ENCODE measurements around the gene POLE2. TPM values are rescaled to one million over a fixed set of nuclear protein-coding genes. Genes with fewer than 3 reads are reported as not detected.
"Not testable (repeated sequence)": the region's sequence is repeated elsewhere in the genome, so short reads cannot be mapped to it uniquely, and the experiment has no call there.

Gene POLE2, protein sequence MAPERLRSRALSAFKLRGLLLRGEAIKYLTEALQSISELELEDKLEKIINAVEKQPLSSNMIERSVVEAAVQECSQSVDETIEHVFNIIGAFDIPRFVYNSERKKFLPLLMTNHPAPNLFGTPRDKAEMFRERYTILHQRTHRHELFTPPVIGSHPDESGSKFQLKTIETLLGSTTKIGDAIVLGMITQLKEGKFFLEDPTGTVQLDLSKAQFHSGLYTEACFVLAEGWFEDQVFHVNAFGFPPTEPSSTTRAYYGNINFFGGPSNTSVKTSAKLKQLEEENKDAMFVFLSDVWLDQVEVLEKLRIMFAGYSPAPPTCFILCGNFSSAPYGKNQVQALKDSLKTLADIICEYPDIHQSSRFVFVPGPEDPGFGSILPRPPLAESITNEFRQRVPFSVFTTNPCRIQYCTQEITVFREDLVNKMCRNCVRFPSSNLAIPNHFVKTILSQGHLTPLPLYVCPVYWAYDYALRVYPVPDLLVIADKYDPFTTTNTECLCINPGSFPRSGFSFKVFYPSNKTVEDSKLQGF
- 10 to 100 TPM; 43.1 to 44.4 TPM for total RNA-seq

DNA sequence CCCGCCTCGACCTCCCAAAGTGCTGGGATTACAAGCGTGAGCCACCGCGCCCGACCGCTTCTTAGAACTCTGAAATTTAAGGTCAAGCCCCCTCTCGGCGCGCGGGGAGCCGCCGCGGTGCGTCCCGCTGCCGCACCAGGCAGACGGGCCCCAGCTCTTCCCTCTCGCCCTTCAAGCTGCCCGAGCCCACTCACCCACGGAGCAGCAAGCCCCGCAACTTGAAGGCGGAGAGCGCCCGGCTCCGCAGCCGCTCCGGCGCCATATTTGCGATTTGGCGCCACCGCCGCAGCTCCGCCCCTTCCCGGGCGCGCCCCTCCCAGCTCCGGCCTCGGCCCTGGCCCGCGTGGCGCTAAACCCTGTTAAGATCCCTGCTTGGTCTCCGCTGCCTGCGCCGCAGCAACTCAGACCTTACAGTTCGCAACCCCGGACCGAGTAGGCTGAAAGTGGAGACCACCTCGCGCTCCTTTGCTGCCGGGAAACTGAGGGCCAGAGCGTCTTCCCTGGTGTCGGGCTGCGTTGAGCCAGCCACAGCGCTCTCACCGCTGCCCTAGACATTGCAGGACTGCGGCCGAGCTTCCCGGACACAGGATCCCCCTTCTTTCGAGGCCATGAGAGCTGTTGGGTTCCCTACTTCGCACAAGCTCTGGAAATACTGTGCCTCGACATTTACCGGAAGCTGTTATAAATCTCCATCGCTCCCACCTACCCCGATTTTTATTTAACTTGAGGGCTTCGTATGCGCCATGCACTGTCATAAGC lies at the start of gene POLE2:
Gene POLE2 (minus strand): TSS at position 273 of the 759 bp plus-strand sequence. CDS start 11 bp downstream, at position 262.
- POLR2A ChIA-PET = interaction anchor here (0.6 to 2.2 kb wide), 5 partner anchors 8 to 266 kb away, joined by 3 to 20 read pairs (median 4); partner anchors contain the start of genes KLHDC2, MGAT2 and RPL36AL
- CTCF ChIA-PET = interaction anchor here (1.3 kb wide), 1 partner anchor 68 kb away, joined by 3 read pairs; the partner anchor contains the start of genes MGAT2 and RPL36AL

DNA sequence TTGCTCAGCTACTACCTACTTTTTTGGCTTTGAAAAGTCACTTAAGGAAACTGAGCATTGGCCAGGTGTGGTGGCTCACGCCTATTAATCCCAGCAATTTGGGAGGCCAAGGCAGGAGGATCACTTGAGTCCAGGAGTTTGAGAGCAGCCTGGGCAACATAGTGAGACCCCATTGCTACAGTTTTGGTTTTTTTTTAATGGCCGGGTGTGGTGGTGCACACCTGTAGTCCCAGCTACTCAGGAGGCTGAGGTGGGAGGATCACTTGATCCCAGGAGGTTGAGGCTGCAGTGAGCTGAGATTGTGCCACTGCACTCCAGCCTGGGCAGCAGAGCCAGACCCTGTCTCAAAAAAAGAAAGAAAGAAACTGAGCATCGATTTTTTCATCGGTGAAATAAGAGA lies 47.7 kb upstream of the POLE2 start:
- POLR2A ChIA-PET = not testable (repeated sequence)
- CTCF ChIA-PET = interaction anchor here (1.0 to 1.2 kb wide), 2 partner anchors 11 to 101 kb away, joined by 3 to 4 read pairs; no protein-coding TSS in a partner anchor

DNA sequence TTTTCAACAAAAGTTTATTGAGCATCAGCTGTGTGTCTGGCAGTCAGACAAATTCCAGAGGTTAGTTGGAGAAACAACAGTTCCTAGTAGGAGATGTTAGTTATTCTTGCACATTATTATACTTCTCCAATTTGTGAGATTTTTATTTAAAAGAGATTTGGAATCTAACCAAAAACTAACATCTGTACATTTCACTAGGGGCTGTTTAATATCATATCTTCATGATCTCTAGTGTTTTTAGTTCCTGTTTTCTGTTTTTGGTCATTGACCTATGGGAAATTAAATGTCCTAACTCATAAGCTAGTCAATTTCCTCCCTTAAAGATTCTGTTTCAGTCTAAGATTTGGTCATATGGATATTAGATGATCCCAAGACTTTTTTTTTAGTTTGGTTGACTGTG lies 45.8 kb upstream of the POLE2 start:
- CTCF ChIA-PET = no interaction called here

DNA sequence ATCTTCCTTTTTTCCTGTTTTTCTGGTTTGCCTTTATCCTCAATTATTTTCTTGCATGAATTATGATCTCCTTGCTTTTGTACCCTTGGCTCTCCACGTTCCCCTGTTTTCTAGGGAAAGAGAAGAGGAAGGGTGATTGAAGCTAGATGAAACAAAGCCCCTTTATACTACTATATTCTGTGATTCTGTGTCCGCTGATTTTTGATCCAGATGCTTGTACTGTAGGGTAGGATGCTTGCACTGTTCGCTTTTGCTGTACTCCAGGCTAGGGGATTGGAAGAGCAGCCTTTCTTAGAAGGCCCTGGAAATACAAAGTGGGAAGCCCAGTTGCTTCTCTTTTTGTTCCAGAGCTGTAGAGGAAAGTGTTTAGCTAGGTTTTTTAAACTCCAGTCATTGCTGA lies 44.9 kb upstream of the POLE2 start:
- CTCF ChIA-PET = no interaction called here

More for the DNA sequence above, 45.8 kb upstream of the POLE2 start:
- POLR2A ChIA-PET = no interaction called here

DNA sequence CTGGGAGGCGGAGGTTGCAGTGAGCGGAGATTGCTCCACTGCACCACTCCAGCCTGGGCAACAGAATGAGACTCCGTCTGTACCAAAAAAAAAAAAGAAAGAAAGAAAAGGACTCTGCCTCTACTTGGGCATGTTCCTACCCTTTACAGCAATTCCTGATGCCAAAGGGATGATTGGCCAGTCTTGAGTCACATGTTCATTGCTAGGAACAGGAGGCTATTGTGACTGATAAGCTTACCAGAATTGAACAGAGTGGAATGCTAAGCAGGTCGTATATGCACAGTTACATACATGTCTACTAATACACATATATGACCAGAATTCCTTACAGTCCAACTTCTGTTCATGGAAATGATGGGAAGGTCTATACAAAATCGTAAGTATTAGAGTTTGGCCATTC lies 39.2 kb upstream of the POLE2 start:
- CTCF ChIA-PET = interaction anchor here (0.7 kb wide), 1 partner anchor 74 kb away, joined by 3 read pairs; no protein-coding TSS in a partner anchor
- POLR2A ChIA-PET = no interaction called here

More for the DNA sequence above, 44.9 kb upstream of the POLE2 start:
- POLR2A ChIA-PET = no interaction called here

DNA sequence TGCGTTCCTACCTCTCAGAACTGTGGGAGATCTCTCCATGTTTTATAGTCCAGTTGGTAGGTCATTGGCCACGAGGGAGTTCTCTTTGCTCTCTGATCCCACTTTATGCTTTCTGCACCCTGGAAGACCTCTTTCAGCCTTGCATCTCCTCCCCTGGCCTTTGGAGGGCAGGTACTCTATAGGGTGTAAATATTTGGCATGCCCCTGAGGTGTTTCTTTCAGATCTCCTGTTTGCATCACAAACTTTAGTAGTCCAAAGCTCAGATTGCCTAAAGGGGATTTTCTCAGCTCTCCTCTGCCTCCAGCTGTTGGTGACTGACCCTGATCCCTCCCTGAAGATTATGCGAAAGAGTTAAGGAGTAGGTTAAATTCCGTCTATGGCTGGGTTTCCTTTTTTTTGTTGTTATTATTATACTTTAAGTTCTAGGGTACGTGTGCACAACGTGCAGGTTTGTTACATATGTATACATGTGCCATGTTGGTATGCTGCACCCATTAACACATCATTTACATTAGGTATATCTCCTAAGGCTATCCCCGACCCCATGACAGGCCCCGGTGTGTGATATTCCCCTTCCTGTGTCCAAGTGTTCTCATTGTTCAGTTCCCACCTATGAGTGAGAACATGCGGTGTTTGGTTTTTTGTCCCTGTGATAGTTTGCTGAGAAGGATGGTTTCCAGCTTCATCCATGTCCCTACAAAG lies 33.9 kb upstream of the POLE2 start:
- CTCF ChIA-PET = not testable (repeated sequence)

DNA sequence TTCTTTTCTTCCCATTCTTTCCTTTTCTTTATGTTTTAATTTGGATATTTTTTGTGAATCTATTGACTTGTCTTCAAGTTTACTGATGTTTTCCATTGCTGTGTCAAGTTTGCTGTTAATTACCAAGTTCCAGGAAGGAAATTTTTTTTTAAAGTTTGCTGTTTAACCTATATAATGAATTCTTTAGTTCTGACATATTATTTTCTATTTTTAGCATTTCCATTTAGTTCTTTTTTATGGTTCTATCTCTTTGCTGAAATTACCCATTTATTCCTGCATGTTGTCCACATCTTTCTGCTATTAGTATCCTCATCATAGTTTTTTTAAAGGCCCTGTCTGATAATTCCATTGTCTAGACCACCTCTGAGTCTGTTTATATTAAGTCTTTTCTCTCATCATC lies 32.7 kb upstream of the POLE2 start:
- ChIA-PET CTCF (no interaction called here), POLR2A (no interaction called here)

More for the DNA sequence above, 33.9 kb upstream of the POLE2 start:
- POLR2A ChIA-PET = not testable (repeated sequence)

DNA sequence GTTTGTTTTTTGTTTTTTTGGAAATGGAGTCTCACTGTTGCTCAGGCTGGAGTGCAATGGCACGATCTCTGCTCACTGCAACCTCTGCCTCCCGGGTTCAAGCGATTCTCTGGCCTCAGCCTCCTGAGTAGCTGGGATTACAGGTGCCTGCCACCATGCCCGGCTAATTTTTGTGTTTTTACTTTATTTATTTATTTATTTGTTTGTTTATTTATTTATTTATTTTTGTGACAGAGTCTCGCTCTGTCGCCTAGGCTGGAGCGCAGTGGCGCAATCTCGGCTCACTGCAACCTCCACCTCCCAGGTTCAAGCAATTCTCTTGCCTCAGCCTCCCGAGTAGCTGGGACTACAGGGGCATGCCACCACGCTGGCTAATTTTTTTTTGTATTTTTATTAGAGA lies 23.0 kb upstream of the POLE2 start:
- POLR2A ChIA-PET = not testable (repeated sequence)
- CTCF ChIA-PET = interaction anchor here (0.7 kb wide), 1 partner anchor 316 kb away, joined by 3 read pairs; no protein-coding TSS in a partner anchor

DNA sequence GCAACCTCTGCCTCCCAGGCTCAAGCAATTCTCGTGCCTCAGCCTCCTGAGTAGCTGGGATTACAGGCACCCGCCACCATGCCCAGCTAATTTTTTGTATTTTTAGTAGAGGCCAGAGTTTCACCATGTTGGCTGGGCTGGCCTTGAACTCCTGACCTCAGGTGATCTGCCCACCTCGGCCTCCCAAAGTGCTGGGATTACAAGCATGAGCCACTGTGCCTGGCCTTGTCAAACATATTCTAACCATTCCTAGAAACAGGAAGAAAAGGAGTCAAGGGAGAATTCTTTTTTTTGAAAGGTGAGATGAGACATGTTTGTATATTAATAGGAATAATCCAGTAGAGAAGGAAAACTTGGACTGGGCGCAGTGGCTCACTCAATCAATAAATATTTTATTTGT lies 16.5 kb upstream of the POLE2 start:
- CTCF ChIA-PET = not testable (repeated sequence)

DNA sequence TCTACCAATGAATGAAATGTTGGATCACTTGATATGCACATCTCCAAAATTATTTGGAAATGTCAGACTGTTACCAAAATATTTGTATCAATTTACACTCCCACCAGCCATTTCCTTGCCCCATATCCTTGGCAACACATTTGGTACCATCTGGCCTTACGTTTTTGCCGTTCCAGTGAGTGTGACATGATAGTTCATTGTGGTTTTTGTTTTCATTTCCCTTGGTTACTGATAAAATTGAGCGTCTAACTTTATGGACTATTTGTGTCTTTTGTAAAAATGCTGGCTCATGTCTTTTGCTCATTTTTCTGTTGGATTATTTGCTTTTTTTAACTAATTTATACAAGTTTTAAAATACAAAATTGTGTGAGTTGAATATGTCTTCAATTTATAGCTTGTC lies 16.0 kb upstream of the POLE2 start:
- ChIA-PET POLR2A (no interaction called here), CTCF (no interaction called here)

More for the DNA sequence above, 16.5 kb upstream of the POLE2 start:
- POLR2A ChIA-PET = not testable (repeated sequence)

DNA sequence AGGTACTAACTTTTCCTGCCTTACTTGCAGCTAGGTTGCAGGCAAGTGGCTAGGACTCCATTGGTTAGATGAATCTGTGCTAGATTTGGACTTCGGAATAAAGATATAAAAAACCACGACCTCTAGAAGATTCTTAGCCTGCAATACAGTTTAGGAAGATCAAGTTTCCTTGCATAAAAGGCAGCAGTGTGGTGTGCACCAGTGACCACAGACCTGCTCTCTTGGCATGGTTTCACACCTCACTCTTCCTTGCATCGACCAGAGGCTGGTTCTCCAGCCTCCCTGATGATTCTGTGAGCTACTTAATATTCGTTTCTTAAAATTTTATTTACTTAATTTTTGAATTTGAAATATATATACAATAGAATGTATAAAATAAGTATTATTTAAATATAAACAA lies 14.7 kb upstream of the POLE2 start:
- POLR2A ChIA-PET = no interaction called here
- CTCF ChIA-PET = interaction anchor here (0.6 kb wide), 1 partner anchor 21 kb away, joined by 3 read pairs; no protein-coding TSS in a partner anchor

DNA sequence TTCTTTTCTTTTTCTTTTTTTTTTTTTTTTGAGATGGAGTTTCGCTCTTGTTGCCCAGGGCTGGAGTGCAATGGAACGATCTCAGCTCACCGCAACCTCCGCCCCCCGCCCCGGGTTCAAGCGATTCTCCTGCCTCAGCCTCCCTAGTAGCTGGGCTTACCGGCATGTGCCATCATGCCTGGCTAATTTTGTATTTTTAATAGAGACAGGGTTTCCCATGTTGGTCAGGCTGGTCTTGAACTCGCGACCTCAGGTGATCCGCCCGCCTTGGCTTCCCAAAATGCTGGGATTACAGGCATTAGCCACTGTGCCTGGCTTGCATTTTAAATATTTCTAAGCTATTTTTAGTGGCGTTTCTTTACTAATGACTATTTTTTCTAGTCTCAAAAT lies 5.7 kb upstream of the POLE2 start:
- ChIA-PET POLR2A (interaction anchor here (0.6 kb wide), 1 partner anchor 67 kb away, joined by 10 read pairs; no protein-coding TSS in a partner anchor), CTCF (interaction anchor here (0.6 to 0.7 kb wide), 2 partner anchors 37 to 439 kb away, joined by 4 read pairs; no protein-coding TSS in a partner anchor)

DNA sequence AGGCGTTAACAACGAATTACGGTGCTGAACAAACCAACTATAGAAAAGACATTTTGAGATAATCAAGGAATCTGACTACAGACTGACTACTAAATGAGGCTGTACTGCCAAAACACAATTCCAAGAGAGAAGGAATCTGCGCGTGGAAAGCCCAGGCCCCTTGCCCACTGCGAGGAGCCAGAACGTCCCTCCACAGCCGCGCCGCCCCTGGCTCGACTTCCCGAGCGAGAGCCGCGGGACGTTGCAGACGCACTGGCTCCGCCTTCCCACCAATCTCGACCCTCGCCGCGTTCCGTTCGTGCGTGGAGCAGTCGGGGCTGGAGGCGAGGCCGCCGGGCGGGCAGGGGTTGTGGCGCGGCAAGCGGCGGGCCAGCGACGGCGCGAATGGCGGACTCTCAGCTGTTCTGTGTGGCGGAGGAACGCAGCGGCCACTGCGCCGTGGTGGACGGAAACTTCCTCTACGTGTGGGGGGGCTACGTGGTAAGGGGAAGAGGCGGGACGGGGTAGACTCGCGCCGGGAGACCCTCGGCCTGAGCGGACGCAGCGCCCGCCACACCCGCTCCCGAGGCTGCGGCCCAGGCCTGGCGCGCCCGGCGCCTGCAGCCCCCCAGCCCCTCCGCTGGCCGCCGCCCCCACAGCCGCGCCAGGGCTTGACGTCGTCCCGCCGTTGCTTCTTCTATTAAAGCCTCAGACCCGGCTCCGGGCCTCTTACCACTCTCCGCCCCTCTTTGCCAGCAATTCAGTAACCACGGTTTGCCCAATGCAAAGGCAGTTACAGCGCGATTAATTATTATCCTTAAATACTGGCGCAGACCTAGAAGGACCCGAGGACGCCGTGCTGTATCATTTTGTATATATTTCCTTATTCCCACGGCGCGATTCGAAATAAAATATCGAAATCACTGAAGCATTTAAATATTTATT lies 5.1 kb upstream of the POLE2 start, which contains the start of gene KLHDC1:
Gene KLHDC1 (plus strand): TSS at position 310 of the 924 bp plus-strand sequence. CDS start 75 bp downstream, at position 385.
- CTCF ChIA-PET = interaction anchor here (0.6 to 1.5 kb wide), 3 partner anchors 37 to 440 kb away, joined by 3 to 4 read pairs (median 4); partner anchors contain the start of gene KLHDC2
- POLR2A ChIA-PET = interaction anchor here (1.4 kb wide), 1 partner anchor 75 kb away, joined by 8 read pairs; the partner anchor contains the start of gene KLHDC2

DNA sequence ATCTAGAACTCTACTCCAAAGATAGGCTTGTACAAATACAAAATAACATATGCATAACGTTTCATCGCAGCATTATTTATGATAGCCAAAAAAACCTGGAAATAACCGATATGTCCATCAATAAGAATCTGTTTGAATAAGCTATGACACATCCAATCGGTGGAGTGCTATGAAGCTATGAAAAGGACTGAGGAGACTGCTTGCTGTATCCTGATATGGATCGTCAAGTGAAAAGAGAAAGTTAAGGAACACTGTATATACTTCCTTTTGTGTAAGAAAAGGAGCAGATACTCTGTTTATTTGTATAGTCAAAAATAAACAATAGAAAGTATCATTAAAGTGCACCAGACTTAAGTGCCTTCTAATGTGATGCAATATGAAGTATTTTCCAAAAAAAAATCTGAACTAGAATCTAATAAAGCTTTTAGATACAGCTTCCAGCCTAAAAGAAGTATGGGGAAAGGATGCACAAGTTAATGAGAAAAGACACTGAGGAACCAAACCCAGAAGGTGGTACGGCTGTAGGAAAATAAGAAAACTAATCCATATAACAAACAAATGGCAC lies 4.3 kb upstream of the POLE2 start:
- ChIA-PET CTCF (interaction anchor here (1.5 kb wide), 1 partner anchor 75 kb away, joined by 3 read pairs; the partner anchor contains the start of gene KLHDC2), POLR2A (interaction anchor here (1.4 kb wide), 1 partner anchor 76 kb away, joined by 8 read pairs; the partner anchor contains the start of gene KLHDC2)

DNA sequence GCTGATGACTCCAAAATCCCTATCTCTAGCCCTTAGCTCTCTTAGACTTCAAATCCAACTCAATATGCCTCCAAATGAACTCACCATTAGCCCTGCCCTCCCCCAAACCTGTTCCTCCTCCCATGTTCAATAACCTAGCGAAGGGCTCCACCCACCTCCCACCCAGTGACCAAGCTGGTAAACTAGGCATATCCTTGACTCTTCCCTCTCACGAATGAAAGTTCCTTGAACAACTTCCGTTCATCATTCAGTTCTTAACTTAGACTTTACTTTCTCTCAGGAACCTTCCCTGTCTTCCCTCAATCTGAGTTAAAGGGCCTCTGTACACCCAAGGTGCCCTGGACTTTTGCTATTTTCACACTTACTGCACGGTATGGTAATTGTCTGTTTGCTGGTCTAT lies 3.0 kb upstream of the POLE2 start:
- CTCF ChIA-PET = no interaction called here
- POLR2A ChIA-PET = no interaction called here

DNA sequence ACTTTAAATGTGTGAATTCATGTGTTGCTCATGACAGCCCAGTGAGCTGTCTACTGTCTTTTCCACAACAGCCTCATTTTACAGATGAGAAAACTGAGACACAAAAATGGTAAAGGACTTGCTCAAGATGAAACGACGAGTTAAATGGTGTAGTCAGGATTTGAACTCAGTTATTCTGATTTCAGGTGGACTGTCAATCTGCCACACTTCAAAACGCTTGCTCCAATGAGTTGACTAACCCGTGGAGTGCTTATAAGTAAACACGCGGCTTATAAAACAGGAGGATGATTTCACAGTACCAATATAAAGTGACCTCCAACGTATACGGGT lies 652 bp upstream of the POLE2 start:
- CTCF ChIA-PET = interaction anchor here (1.3 kb wide), 1 partner anchor 68 kb away, joined by 3 read pairs; the partner anchor contains the start of genes MGAT2 and RPL36AL

DNA sequence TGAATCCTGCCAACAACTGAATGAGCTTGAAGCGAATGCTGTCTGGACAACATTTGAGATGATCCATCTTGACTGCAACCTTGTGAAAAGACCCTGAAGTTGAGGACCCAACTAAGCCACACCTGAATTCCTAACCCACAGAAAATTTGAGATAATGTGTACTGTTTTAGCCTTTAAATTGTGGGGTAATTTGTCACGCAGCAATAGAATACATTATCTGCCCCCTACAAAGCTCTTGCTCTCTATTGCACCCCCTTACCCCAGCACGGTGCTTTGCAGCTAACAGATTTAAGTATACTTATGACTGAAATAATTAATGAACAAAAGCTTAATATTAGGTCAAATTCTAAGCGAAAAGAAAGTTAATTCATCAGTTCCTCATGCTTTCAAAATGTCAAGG lies 1.6 kb downstream of the POLE2 start:
- ChIA-PET POLR2A (no interaction called here), CTCF (interaction anchor here (0.6 to 0.7 kb wide), 2 partner anchors 16 to 172 kb away, joined by 3 to 9 read pairs; no protein-coding TSS in a partner anchor)

More for the DNA sequence above, 652 bp upstream of the POLE2 start:
- POLR2A ChIA-PET = interaction anchor here (0.6 to 2.2 kb wide), 5 partner anchors 7 to 265 kb away, joined by 3 to 20 read pairs (median 4); partner anchors contain the start of genes KLHDC2, MGAT2 and RPL36AL

Data from activated CD8-positive, alpha-beta memory T cell treated with anti-CD3 and anti-CD28 coated beads for 36 hours (primary cell).